Activated CD4-positive, alpha-beta T cell treated with anti-CD3 and anti-CD28 coated beads, Interleukin-2, amount 50 U/mL, for 1 hour (primary cell): Measurements from ENCODE around the gene P2RX3.

Experiments
- DNase-seq: peaks from one replicate; pipeline ENCODE4 v3.0.0-alpha.2; 2020

P2RX3 gene

DNA sequence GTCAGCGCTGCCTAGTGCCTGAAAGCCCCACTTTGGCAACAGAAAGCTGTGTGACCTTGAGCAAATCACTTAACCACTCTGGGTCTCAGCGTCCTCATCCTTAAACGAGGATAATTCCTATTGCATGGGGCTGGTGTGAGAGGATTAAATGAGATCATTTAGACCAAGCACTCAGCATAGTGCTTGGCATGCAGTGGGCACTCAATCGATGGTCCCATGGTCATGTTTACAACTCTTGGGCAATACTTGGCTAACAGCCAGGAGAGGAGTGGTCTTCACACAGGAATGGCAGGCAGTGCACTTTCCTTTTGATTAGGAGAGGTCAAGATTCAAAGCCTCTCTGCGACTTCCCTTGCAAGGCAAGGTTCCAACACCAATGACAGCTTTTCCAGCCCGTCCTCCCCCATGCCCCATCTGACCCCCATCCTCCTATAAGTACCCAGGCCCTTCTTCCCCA, 27.5 kb upstream of the P2RX3 start:
- DNase-seq: no peak

DNA sequence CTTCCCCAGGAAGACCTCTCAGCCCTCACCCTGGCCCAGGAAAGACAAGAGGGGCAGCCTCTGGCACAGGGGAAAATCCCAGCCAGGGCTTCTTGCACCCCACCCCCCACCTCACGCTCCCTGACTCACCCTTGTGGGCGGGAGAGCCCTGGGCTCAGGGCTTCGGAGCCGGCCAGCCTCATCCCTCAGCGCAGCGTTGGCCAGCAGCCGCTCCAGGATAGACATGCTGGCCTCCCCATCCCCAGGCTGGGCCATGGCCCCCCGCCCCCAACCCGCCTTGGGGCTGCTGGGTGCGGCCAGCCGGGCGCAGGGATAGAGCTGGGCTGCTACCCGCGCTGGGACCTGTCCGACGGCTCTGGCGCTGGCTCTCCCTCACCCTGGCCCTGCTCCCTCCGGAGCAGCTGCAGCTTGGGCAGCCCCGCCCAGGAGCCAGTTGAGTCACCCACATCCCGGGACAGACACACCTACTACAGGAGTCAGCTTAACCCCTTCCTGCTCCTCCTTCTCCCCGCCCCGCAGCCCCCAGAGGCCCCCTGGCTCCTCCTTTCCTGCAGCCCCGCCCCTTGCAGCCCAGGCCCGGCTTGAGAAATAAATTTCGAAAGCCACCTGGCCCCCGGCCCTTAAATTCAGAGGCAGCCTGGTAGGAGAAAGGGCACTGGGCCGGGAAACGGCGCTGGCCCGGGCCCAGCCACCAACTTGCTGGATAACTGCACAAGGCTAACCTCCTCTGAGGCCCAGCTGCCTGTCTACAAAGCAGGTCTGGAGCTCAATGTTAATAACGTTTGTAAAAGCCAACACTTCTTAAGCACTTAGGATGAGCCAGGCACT, 26.8 kb upstream of the P2RX3 start:
- DNase-seq: peak; percentile 30

DNA sequence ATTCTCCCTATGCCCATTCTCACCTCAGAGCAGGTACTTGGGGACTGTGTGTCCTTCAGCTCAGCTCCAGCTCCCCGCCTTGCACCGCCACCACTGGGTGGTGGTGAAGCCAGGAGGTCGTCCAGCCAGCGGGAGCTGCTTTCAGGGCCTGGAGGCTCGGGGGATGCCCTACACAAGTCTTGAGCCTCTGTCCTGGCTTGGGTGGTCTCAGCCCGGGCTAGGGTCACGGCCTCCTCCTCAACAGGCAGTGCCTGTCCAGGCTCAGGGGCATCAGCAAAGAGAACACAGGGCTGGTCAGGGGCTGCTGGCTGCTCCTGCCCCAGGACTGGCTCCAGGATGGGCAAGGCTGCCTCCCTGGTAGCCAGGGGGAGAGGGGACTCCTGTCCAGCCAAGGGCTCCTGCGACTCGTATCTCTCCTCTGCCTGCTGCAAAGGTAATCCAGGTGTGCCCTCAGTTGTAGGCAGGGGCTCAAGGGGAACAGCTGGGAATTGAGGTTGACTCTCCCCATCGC, 25.6 kb upstream of the P2RX3 start:
- DNase-seq: no peak

DNA sequence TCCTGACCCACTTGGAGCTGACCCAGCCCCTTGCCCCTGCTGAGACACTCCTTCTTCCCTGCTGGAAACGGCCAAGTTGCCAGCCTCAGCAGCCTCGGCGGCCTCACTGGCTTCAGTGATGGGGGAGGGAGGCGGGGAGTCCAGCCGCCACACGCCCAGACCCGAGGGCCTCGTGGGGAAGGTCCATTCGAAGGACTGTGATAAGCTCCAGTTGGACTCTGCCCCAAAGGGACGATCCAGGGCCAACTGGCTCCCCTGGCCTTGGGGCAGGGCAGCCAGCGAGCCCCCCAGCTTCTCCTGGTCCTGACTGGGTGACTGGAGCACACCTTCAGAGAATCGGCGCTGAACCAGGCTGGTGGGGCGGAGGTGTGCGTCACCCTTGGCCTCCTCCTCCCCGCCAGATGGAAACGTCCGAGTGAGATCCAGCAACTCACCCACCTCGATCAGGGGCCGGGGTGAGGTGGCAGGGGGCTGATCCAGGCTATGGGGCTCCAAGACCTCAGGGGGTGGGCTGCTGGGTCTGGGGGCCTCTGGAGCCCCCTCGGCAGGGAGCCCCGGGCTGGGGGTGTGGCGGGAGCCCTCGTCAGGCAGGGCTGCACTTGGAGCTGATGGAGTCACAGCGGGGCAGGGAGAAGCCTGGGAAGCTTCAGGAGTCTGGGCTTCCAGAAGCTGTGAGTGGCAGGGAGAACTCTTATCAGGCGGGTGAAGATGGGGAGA, 24.9 kb upstream of the P2RX3 start:
- DNase-seq: no peak

DNA sequence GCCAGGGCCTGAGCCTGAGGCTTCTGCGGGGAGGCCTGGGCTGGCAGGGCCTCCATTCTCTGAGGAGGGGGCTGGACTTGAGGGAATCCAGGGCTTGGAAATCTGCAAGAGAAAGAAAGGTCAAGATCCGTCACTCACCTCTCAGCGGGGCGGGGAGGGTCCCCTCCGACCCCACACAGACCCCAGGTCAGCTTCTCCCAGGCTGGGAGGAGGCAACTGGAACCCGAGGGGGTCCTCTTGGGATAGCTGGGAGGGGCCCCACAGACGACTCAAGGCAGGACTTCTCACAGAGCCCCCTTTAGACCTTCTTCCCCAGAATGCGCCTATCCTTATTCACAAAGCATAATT, 24.4 kb upstream of the P2RX3 start:
- no peak for DNase-seq

DNA sequence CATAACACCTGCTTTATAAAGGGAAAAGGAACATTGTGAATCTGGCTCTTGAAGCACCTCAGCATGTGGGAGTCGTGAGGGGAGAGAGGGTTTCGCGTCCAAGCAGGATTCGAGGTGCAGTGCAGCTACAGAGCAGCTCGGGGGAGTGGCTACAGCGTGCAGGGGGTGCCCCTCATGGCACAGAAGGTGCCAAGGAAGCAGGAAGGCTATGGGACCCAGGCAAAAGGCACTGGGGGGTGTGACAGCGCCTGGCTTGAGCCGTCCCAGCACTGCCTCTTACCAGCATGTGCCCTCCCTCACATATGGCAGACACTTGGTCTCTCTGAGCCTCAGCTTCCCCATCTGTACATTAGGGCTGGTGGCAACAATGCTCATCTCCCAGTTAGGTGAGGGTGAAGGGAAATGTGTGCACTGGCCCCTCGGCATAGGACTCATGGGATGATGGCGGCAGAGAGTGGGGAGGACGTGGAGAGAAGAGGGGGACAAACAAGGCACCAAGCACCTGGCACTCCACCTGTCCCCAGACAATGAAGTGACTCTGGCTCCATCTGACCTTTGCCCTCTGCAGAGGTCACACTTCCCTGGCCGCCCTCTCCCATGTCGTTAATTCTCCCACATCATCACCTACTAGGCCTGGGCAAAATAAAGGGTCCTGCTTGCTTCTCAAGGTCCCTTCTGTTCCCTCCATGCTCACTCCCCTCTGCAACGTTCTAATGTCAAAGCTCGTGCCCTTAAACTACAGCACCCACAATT, 23.8 kb upstream of the P2RX3 start:
- no peak for DNase-seq

DNA sequence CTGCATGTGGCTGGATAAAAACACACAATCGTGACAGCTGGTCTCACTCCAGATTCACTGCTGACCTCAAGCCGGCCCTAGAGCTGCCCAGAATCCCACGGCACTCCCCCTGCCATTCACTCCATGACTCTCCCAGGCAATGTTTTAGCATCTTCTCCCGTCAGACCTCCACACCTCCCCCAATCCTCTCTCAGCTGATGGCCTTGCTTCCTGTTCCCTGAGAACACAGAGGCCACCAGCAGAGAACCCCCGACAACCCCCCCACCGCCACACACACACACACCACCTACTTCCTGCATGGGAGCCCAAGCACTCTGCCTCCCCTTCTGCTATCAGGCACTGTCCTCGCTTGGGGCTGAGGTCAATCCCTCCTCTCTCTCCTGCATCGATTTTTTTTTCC, 22.7 kb upstream of the P2RX3 start:
- DNase-seq: no peak

DNA sequence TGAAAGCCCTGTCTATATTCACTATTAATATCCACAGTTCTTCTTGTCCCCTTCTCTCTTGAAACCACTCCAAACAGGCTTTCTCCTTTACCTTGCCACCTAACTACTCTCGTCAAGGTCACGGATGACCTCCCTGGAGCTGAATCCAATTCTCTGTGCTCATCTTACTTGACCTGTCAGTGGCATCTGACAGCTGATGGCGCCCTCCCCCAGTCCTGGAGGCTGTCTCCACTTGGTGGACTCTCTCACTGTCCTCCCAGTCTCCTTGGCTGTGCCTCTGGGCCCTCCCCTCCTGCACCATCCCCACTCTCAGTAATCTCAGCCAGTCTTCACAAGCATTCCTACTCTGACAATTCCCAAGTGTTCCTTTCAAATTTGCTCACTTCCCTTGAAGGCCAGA, 22.1 kb upstream of the P2RX3 start:
- no peak for DNase-seq

DNA sequence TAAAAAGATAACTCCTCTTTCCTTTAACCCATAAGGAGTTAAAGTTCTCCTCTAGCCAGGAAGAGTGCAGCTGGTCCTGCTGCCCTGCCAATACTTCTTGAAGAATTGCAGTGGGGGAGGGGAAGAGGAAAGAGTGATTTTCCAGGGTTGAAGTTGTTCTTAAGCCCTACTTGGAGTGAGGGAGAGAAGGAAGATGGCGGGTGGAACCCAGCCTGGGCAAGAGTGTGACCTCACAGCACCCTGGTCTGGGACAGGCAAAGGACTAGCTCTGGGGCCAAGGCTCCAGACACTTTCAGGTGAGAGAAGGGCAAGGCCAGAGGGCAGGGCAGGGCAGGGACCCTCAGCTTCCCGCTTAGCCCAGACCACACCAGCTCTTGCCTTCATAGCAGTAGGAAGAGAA, 20.0 kb upstream of the P2RX3 start:
- no peak for DNase-seq

DNA sequence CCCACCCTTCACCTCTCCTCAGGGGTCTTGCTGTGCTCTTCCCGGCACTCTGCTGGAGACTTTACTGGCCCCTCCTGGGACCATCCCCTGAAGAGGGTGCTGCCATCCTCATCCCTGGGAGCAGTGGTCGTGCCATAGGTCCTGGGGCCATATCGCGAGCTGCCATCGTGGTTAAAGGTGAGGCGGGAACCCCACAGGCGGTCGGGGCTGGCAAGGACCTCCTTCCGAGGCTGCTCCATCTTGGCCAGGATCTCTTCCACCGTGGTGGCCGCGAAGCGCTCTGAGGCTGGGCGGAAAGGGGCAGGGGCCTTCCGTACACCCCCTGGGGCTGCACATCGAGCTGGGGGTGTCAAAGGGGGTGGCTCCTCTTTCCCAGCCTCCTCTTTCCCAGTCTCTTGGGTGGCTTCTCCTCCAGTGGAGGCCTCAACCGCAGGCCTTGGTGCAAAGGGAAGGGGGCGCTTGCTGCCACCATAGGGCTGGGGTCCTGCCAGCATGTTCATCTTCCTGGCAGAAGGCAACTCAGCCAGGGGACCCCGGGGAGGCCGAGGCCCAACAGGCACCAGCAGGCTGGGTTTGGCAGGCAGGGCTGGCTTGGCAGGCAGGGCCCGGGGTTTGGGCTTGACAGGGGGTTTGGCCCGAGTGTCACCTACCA, 18.0 kb upstream of the P2RX3 start:
- DNase-seq: no peak

DNA sequence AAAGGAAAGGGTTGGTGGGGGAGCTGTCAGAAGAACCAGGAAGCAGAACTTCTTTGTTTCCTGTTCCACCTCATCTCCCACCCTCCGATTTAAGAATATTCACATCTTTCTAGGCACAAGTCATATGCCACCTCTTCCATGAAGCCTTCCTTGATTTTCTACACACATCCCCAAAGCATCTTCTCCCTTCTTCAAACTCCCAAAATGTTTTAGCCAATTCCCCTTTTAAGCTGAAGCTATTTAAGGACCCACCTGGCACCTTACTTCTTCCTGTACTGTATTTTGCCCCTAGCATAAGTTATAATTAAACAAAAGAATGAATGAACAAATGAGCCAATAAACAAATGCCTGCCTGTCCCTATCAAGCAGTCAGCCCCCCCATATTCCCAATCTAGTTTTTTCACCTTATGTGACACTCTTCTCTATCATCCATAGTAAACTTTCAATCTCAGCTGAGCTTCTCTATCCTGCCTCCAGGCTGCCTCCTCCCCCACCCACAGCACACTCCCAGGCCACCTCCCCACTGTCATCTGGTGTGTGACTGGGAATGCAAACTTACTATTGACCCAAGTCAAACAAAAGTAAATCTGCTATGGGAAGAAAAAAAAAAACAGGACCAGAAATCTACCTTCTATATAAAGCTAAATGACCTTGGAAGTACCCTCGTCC, 17.3 kb upstream of the P2RX3 start:
- DNase-seq: no peak

DNA sequence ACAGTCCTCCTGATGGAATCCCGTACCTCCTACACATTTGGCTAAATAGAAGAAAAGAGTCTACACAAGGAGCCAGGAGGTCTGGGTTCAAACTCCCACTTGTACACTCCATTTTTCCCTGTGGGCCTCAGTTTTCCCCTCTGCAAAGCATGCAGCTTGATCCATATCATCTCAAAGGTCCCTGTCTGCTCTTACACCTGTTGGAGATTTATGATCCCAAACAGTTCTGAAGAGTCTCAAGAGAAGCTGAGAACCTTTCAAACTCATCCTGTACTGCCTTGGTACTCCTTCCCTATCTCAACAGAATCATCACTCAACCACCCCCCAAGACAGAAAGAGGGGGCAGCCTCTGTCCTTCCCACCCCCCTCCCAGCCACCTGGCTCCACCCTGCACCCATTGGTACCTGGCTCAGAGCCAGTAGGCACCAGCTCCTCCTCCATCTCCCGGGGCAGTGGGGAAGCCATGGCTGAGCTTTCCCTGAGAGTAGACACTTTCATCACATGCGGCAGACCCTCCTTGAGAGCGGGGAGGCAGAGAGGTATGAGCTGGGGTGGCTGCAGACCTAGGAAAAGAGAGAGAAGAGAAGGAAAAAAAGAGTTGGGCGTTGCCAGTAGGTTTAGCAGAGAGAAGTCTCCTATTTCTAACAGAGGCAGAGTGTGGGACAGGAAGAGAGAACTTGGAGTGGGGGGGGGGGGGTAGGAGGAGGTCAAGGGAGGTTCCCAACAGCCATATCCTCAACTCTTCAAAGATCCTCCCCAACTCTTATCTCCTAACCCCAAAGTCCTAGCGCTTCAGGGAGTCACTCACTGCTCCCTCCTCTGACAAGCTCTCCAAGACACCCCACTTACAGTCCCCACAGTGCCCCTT, 16.5 kb upstream of the P2RX3 start:
- DNase-seq: no peak

DNA sequence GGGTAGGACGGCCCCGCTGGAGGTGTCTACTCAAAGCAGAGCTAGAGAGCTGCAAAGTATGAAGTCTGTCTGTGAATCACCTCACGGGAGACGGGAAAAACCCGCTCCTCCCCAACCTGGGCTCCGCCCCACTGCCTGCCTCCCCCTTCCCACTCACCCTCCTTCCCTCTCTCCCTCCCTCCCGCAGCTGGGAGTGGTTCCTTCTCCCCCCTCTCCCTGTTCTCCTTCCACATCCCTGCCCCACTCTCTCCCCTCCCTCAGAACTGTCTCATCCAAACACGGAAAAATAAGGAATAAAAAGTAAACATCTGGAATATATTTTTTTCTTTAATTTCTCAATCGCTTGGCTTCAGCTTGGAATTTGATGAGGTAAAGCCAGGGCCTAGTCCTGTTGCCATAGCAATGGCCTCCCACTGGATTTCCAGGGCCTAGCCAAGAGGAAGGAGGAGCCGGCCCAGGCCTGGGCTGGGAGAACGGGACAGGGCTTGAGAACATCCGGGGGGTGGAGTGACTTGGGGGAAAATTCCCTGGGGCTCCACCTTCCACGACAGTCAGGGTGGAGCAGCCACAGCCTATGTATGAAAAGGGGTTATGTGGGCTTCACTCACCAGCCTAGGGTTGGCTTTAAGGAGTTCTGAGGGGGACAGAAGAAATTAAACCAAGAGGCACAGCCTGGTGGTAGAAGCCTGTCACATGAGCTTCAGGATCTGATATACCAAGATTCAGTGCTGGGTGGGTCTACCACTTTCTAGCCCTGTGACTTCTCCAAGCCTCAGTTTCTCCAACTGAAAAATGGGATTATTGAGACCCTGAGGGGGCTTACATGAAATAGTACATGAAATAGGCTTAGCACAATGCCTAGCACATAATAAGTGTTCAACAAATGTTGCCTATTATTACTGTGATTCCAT, 15.6 kb upstream of the P2RX3 start:
- DNase-seq: no peak

DNA sequence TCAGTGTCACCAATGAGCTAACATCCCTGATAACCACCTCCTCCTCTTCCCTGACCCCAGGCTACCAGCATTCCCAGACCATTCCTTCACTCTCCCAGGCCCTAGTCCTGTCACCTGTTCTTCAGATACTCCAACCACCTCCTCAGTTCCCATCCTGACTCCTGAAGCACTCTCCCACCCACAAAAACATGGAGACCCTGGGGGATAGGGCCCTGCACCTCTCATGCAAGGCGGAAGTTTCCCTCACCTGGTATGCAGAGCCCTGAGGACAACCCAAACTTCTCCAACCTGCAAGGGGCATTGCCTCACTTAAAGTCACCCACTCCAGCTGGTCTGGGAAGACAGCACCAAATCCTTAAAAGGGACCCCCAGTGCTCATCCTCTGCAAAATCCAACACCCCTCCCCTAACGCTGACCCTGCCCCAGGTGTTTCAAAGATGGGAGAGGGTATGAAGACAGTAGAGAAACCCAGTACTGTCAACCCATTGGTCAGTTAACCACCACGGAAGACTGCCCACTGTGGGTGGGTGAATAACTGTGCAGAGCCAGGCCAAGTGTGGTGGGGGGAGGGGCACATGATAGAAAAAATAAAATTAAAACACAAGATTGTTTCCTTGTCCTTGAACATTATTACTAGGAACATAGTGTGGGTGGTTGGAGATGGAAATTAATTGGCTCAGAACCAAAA, 14.8 kb upstream of the P2RX3 start:
- DNase-seq: no peak

DNA sequence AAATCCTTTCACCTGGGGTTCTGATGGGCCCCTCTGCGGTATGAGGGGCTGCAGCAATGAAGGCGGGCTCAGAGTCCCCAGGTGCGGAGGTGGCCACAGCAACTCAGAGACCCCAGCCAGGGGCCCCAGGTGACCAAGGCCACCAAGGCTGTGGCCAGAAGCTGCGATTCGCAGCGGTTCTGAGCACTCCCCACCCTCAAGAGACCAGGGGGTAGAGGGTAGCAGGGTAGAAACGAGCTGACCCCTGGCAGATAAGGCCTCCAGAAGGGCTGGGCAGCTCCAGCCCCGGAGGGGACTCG, 14.3 kb upstream of the P2RX3 start:
- no peak for DNase-seq

DNA sequence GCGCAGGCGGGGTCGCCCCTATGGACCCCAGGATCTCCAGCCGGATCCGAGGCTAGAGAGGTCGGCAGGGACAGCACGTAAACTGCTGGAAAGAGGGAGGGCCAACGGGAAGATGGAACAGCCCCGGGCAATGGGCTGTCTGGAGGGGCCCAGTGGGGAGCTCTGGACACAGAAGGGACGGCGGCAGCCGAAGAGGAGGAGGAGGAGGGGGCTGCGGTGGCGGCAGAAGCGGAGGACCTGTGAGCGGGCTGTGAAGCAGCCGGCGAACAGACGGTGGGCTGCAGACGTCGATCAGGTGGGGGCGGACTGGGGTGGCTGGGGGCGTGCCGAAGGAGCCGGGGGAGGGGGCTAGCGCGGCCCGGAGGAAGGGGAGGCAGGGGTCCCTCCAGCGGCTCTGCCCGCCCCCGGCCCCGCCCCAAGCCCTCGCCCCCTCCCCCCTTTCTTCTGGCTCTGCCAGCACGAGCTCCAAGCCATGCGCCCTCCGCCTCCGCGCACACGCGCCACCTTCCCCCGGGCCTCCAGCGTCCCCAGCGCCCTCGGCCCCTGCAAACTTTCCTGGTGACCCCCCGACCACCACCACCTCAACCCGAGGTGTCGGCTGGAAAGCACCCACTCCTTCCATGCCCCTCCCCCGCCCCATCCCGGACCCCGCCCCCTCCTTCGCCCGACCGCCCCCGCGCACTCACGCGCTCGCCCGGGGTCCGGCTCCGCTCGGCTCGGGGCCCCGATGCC, 13.8 kb upstream of the P2RX3 start:
- peak; percentile 8 for DNase-seq

DNA sequence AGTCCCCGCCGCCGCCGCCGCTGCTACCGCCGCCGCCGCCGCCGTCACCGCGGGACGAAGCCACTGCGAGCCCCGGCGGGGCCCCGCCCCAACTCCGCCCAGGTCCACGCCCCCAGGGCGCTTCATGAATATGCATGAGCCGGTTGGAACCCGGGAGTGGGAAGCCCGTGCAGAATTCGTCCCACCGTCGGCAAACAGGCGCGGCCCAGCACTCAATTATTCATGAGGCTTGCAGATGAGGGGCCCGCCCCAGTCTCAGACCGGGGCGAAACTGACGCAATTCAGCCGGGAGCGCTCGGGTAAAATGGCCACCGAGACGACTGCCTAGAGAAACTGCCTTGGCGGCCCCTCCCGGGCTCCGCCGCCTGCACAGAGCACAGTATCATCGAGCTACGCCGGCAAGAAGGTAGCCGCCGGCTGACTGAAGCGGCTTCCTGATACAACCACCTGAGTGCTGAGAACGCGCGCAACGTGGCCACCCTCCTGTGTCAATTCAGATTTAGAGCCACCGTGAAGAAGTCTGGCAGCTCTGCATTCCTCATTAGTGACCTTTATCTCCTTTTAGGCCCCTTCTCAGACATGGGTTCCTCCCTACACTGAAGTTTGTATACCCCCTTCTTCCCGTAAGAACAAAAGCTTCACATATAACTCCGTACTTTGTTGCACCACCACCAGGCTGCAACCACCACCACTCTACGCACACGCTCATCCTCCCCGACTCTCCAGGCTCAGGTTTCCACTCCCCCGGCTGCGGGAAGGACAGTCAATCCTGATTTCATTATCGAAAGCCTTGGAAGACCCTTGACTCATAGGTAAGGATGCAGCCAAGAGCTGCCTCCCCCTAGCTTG, 13.0 kb upstream of the P2RX3 start, which contains the start of gene TNKS1BP1:
TSS of gene TNKS1BP1 (minus strand) at position 67 of the 849 bp plus-strand sequence. CDS start 3,067 bp downstream, outside the sequence.
- DNase-seq: peak; percentile 80

DNA sequence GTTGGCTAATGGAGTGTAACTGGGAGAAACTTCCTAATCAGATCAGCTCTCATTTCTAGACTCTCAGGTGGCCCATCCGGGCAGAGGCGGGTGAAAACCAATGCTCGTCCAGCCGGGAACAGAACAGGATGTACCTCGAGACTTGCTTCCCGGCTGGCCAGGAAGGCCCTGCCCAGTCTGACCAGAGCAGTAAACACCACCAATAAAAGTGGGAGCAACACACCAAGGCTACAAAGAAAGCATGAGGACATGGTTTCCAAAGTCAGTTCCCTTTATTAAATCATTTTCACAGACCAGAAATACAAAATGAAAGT, 12.5 kb upstream of the P2RX3 start:
- DNase-seq: no peak
